Measurements from ENCODE around the gene CDH16.

DNA sequence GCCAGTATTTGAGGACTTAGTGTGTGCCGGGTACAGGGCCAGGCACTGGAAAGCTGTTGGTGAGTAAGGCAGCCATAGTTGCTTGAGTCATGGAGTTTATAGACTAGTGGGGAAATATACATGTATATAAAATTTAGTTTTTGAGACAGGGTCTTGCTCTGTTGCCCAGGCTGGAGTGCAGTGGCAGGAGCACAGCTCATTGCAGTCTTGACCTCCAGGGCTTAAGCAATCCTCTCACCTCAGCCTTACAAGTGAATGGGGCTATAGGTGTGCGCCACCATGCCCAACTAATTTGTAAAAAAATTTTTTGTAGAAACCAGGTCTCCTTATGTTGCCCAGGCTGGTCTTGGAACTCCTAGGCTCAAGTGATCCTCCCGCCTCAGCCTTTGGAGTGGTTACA lies 36.0 kb downstream of the CDH16 start:
- TF ChIP-seq, protein P1, sequence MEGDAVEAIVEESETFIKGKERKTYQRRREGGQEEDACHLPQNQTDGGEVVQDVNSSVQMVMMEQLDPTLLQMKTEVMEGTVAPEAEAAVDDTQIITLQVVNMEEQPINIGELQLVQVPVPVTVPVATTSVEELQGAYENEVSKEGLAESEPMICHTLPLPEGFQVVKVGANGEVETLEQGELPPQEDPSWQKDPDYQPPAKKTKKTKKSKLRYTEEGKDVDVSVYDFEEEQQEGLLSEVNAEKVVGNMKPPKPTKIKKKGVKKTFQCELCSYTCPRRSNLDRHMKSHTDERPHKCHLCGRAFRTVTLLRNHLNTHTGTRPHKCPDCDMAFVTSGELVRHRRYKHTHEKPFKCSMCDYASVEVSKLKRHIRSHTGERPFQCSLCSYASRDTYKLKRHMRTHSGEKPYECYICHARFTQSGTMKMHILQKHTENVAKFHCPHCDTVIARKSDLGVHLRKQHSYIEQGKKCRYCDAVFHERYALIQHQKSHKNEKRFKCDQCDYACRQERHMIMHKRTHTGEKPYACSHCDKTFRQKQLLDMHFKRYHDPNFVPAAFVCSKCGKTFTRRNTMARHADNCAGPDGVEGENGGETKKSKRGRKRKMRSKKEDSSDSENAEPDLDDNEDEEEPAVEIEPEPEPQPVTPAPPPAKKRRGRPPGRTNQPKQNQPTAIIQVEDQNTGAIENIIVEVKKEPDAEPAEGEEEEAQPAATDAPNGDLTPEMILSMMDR (IDR thresholded peaks at IDR 0.05): no peak
- TF ChIP-seq POLR2AphosphoS5 (IDR thresholded peaks at IDR 0.05): no peak

Data from sigmoid colon (tissue), 4 donors.